ENCODE measurements around the gene PPIL1. TPM values are rescaled to one million over a fixed set of nuclear protein-coding genes. Genes with fewer than 3 reads are reported as not detected.
A peak's percentile ranks its signal among the peaks of the same experiment; 100 is the strongest.

Gene PPIL1
- total RNA-seq, 1 experiment from 2014 or later = 87.8 TPM

DNA sequence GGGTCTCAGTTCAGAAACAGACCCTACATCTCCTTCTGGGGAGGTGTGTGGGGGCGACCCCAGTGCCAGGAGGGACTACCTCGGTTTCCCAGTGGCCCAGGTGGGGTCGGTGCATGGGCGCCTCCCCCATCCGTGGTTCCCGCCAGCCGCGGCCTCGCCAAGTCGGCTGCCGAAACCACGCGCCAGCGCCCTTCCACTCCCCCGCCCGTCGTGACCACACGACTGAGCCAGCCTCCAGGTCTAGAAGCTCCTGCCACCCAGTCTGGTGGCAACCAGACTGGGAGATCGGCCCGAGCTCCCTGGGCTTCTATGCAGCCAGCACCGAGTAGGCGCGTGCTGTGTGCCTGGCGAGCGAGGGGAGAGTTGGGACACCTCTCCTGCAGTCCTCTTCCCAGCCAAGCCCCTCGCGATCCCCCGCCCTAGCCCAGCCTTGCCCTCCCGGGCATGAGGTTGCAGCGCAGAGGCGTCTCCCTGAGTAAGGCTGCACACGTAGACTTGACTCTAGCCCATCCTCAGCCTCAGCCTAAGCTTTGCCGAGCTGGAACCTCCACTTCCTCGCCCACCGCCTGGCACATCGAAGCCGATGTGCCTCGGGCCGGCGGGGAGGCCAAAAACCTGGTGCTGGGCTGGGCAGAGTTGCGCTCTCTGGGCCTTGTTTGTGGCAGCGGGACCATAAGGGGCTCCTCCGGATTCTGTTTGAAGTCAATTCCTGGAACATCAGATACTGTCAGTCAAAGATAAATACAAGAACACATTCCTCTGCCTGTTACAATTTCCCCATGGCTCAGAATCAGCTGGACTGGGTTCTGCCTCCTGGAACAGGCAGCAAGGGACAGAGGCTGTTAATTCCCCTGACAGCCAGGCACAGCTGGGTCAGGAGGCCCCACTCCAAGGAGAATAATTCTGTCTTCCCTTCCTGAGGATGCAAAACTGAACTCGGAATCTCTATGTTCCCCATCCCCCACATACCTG, 33.9 kb downstream of the PPIL1 start:
- H3K79me2 ChIP-seq (ENCODE audit: insufficient read depth, low read length) = no peaks in the 10 kb centered on the region
- H3K27me3 Mint-ChIP-seq (ENCODE audit: low read depth) = peaks cover 73% of the 10 kb centered on the region

More for the DNA sequence above, 33.9 kb downstream of the PPIL1 start:
- H3K4me1 Mint-ChIP-seq = peaks cover 13 to 18% of the 10 kb centered on the region in 2 experiments
- Histone ChIP-seq H3K27ac (ENCODE audit: insufficient read length, low read depth, low read length) (no peak overlapping the region), H3T11ph (ENCODE audit: low read length) (no peak overlapping the region), H3K4me2 (ENCODE audit: insufficient read depth, insufficient read length, low read length) (peak overlapping the region; percentile 58), H3K9me3 (ENCODE audit: control insufficient read depth, low read depth, low read length) (no peaks in the 10 kb centered on the region), H2BK12ac (ENCODE audit: insufficient read length, low read depth, low read length) (no peak overlapping the region), H3K23me2 (ENCODE audit: insufficient read length, low read depth, low read length, poor library complexity, severe bottlenecking) (peaks cover 17% of the 10 kb centered on the region), H3K18ac (ENCODE audit: insufficient read length, low read depth, low read length) (no peak overlapping the region), H3K79me1 (ENCODE audit: insufficient read depth, low read depth, low read length, poor library complexity, severe bottlenecking) (no peaks in the 10 kb centered on the region), H2BK20ac (ENCODE audit: low read depth, low read length, poor library complexity, severe bottlenecking) (no peak overlapping the region), H3K4ac (ENCODE audit: low read depth, low read length) (no peak overlapping the region), H3K14ac (ENCODE audit: insufficient read depth, low read length) (no peak overlapping the region), H4K20me1 (ENCODE audit: control insufficient read depth, insufficient read depth, insufficient read length) (no peaks in the 10 kb centered on the region), H3K9ac (ENCODE audit: extremely low read depth, insufficient read length, low read length) (no peak overlapping the region), H2BK120ac (ENCODE audit: low read depth, low read length, poor library complexity, severe bottlenecking) (no peak overlapping the region), H3K27me3 (ENCODE audit: insufficient read depth, low read length) (peaks cover 28% of the 10 kb centered on the region; the same call in 1 of the 2 replicates), H2AK5ac (ENCODE audit: insufficient read length, low read length) (no peak overlapping the region), H2AFZ (ENCODE audit: low read length) (no peak overlapping the region), H3K56ac (ENCODE audit: insufficient read length, low read depth, low read length) (no peak overlapping the region), H2BK15ac (ENCODE audit: low read depth, low read length) (no peak overlapping the region), H3K23ac (ENCODE audit: insufficient read length, low read depth, low read length) (no peak overlapping the region), H4K5ac (ENCODE audit: insufficient read length, low read depth, low read length) (no peak overlapping the region), H4K91ac (ENCODE audit: insufficient read length, low read depth, low read length) (no peak overlapping the region), H4K8ac (replicated peaks; ENCODE audit: insufficient read length, low read depth, low read length) (no peak overlapping the region), H3K4me1 (ENCODE audit: insufficient read depth, low read length) (no peaks in the 10 kb centered on the region), H2BK5ac (ENCODE audit: insufficient read length, low read length) (no peak overlapping the region)
- H3K36me3 Mint-ChIP-seq (ENCODE audit: insufficient read depth in 1 of 3, low read depth in 3 of 3) = no peaks in the 10 kb centered on the region; a peak in 1 of 7 replicates
- no peak for TF ChIP-seq CTCF (conservative IDR thresholded peaks at IDR 0.05)
- H3K4me3 Mint-ChIP-seq = peak overlapping the region; percentile 70 to 94
- no peak overlapping the region for H3K27ac Mint-ChIP-seq
- H3K9me3 Mint-ChIP-seq = no peaks in the 10 kb centered on the region
- no CpG with 5 or more reads among the region's 44 CpGs for WGBS (ENCODE audit: extremely low coverage, insufficient read length, low lambda C conversion rate)
- peak; percentile 63 for DNase-seq

Data from H9 (cell line).